GM06990 (cell line): ENCODE measurements around the gene DOK6.

Experiments used
- DNase-seq: peaks from one replicate; pipeline ENCODE4 v3.0.0-alpha.2; 2011; ENCODE audit not compliant: insufficient read length; ENCODE audit errors: extremely low read depth
- H3K27me3 ChIP-seq: replicated peaks from 2 replicates; pipeline ENCODE4 v1.6.0; 2011; ENCODE audit warnings: low read length; ENCODE audit not compliant: control insufficient read depth, insufficient read depth
- H3K36me3 ChIP-seq: 2 replicates; pipeline ENCODE4 v1.5.1; 2011; ENCODE audit warnings: low read length; ENCODE audit not compliant: control insufficient read depth, insufficient read depth
- H3K4me3 ChIP-seq: replicated peaks from 2 replicates; pipeline ENCODE4 v1.5.1; 2011; ENCODE audit warnings: low read depth, mild to moderate bottlenecking, control low read depth, low read length
- CTCF ChIP-seq: IDR thresholded peaks from 2 replicates; pipeline ENCODE4 v1.5.1; 2011; ENCODE audit warnings: low read length, control low read depth, mild to moderate bottlenecking, inconsistent platforms; ENCODE audit not compliant: insufficient read depth, poor library complexity, severe bottlenecking

DOK6 gene

GRCh38 chr18:69388222-69388621 lies 12.5 kb upstream of the DOK6 start:
- Histone ChIP-seq H3K27me3 (no peaks in the 10 kb centered on the region), H3K4me3 (no peak overlapping the region), H3K36me3 (no peaks in the 10 kb centered on the region)
- TF ChIP-seq CTCF, result no peak
- DNase-seq, result no peak

DNA sequence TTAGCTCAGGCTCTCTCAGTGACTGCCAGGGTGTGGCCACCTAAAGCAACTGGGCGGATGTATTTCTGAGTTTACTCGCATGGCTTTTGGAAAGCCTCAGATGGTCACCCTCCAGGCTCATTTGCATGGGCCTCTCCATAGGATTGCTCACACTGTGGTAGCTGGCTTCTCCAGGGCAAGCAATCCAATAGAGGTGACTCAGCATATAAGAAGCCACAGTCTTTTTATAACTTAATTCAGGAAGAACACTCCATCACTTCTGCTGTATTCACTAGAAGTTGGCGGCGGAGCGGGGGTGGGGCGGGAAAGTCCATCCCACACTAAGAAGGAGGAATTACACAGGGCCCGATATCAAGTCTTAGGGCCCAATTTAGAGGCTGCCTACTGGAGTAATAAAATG lies 3.6 kb upstream of the DOK6 start:
- no peak for TF ChIP-seq CTCF
- Histone ChIP-seq H3K4me3 (no peak overlapping the region), H3K27me3 (no peaks in the 10 kb centered on the region; the same call in 1 of the 2 replicates), H3K36me3 (no peaks in the 10 kb centered on the region)
- no peak for DNase-seq

GRCh38 chr18:69399253-69399652 lies 1.4 kb upstream of the DOK6 start:
- Histone ChIP-seq H3K36me3 (no peaks in the 10 kb centered on the region), H3K4me3 (no peak overlapping the region), H3K27me3 (no peaks in the 10 kb centered on the region; the same call in 1 of the 2 replicates)
- DNase-seq, result no peak
- no peak for TF ChIP-seq CTCF

- no peak for TF ChIP-seq CTCF
- Histone ChIP-seq H3K27me3 (no peaks in the 10 kb centered on the region; the same call in 1 of the 2 replicates), H3K36me3 (no peaks in the 10 kb centered on the region), H3K4me3 (no peak overlapping the region)
- DNase-seq, result no peak
These were observed 213 bp downstream of the DOK6 start for GRCh38 chr18:69400976-69401225.

DNA sequence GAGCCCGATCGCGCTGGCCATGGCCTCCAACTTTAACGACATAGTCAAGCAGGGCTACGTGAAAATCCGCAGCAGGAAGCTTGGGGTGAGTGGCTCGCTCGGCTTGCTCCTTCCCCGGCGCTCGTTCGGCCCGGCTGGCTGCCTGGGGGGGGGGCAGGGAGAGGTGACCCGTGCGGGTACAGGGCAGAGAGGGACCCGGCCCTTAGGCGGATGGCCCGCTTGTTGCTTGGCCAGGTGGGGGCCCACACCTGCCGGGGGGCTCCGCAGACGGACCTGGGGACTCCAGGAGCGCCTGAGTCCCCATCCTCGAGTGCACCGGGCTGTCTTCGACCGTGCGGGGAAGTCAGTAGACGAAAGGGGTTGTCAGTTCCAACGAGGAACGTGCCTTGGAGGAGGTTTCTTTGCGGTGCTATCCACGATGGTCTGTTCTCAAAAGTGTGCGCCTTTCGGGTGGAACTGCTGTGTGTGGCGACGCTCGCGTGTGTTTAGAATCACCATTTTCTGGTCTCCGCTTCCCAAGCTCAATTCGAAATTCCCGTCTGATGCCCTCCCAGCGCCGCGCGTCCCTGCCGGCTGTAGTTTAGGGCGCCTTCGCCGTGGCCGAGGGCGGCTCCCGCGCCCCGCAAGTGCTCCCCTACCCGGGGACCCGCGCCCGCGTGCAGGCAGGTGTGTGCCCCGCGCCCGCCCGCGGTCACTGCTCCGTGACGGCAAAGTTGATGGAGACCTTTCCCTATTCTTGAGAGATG lies 711 bp downstream of the DOK6 start:
- H3K27me3 ChIP-seq, result no peaks in the 10 kb centered on the region; the same call in 1 of the 2 replicates
- no peak for DNase-seq

More for the DNA sequence above, 711 bp downstream of the DOK6 start:
- no peak for TF ChIP-seq CTCF
- H3K36me3 ChIP-seq, result no peaks in the 10 kb centered on the region
- no peak overlapping the region for H3K4me3 ChIP-seq
